NT2/D1 (cell line): ENCODE data around the gene LHX6.

Source experiments
- YY1 ChIP-seq: IDR thresholded peaks from 2 replicates; pipeline ENCODE4 v1.6.1; 2011; ENCODE audit not compliant: insufficient read length, insufficient read depth
- ZNF274 ChIP-seq: IDR thresholded peaks from 2 replicates; pipeline ENCODE4 v1.6.1; 2011; ENCODE audit warnings: mild to moderate bottlenecking, low read depth, low read length

DNA sequence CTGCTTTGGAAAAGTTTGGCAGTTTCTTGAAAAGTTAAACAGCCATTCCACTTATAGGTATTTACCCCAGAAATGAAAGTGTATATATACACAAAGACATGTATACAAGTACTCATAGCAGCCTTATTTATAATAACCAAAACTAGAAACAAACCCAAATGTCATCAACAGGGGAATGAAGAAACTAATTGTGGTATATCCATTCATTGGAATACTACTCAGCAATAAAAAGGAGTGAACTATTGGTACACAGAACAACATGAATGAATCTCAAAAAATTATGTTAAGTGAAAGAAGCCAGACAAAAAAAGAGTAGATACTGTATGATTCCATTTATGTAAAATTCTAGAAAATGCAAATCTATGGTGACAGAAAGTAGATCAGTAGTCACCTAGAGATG is 66.3 kb downstream of the LHX6 start:
- TF ChIP-seq YY1 (no peak), ZNF274 (no peak)
